Measurements from ENCODE around the gene AGBL1. TPM values are rescaled to one million over a fixed set of nuclear protein-coding genes. Genes with fewer than 3 reads are reported as not detected.

Gene AGBL1
- total RNA-seq, 1 donor from 2014 or later = not detected

- Mint-ChIP-seq H3K4me1 (ENCODE audit: low read depth, unreplicated experiment) (peaks cover 12% of the 10 kb centered on the region), H3K36me3 (ENCODE audit: low read depth, unreplicated experiment) (peaks cover 2% of the 10 kb centered on the region), H3K4me3 (ENCODE audit: unreplicated experiment) (no peak overlapping the region), H3K27me3 (ENCODE audit: low read depth, unreplicated experiment) (peaks cover 5% of the 10 kb centered on the region), H3K9me3 (ENCODE audit: unreplicated experiment) (peaks cover 14% of the 10 kb centered on the region), H3K27ac (ENCODE audit: unreplicated experiment) (no peak overlapping the region)
- Histone ChIP-seq H3K27ac (ENCODE audit: low read depth, low read length) (no peak overlapping the region), H3K36me3 (ENCODE audit: insufficient read depth, low read length) (no peaks in the 10 kb centered on the region), H4K20me1 (ENCODE audit: insufficient read depth, low read length) (no peaks in the 10 kb centered on the region), H3K4me1 (ENCODE audit: insufficient read depth, low read length) (peaks cover 5% of the 10 kb centered on the region), H3K4me3 (ENCODE audit: insufficient read depth, low read depth, low read length) (no peak overlapping the region), H3K9me3 (ENCODE audit: insufficient read depth, low read depth, low read length) (peaks cover 14% of the 10 kb centered on the region), H3K27me3 (ENCODE audit: insufficient read depth, low read length) (no peaks in the 10 kb centered on the region), H3K9ac (ENCODE audit: low read length) (no peak overlapping the region), H3K79me2 (ENCODE audit: insufficient read depth, low read length) (no peaks in the 10 kb centered on the region), H3K4me2 (ENCODE audit: low read length) (no peak overlapping the region), H2AFZ (ENCODE audit: low read depth, low read length) (no peak overlapping the region)
- peak; percentile 3 for DNase-seq (ENCODE audit: low read depth)
- TF ChIP-seq CTCF (IDR thresholded peaks at IDR 0.05; ENCODE audit: insufficient read depth, low read depth, low read length) (no peak), EZH2 (IDR thresholded peaks at IDR 0.05; ENCODE audit: insufficient read depth, low read length) (no peak)
- FAIRE-seq = no peak
Measured at GRCh38 chr15:86333819-86334218, 254.1 kb downstream of the AGBL1 start.

GRCh38 chr15:86336051-86336788, 256.5 kb downstream of the AGBL1 start:
- Histone ChIP-seq H3K27me3 (ENCODE audit: insufficient read depth, low read length) (no peaks in the 10 kb centered on the region), H3K4me2 (ENCODE audit: low read length) (peak overlapping the region; percentile 69), H4K20me1 (ENCODE audit: insufficient read depth, low read length) (no peaks in the 10 kb centered on the region), H3K9me3 (ENCODE audit: insufficient read depth, low read depth, low read length) (no peaks in the 10 kb centered on the region), H3K4me3 (ENCODE audit: insufficient read depth, low read depth, low read length) (peak overlapping the region; percentile 33), H3K9ac (ENCODE audit: low read length) (no peak overlapping the region), H2AFZ (ENCODE audit: low read depth, low read length) (no peak overlapping the region), H3K36me3 (ENCODE audit: insufficient read depth, low read length) (no peaks in the 10 kb centered on the region), H3K4me1 (ENCODE audit: insufficient read depth, low read length) (peaks cover 5% of the 10 kb centered on the region), H3K79me2 (ENCODE audit: insufficient read depth, low read length) (no peaks in the 10 kb centered on the region), H3K27ac (ENCODE audit: low read depth, low read length) (peak overlapping the region; percentile 54)
- H3K27ac Mint-ChIP-seq (ENCODE audit: unreplicated experiment) = no peak overlapping the region
- FAIRE-seq (no peak), DNase-seq (ENCODE audit: low read depth) (peak; percentile 95)
- TF ChIP-seq CTCF (IDR thresholded peaks at IDR 0.05; ENCODE audit: insufficient read depth, low read depth, low read length) = no peak
- TF ChIP-seq EZH2 (IDR thresholded peaks at IDR 0.05; ENCODE audit: insufficient read depth, low read length) = no peak
- H3K9me3 Mint-ChIP-seq (ENCODE audit: unreplicated experiment) = peaks cover 5% of the 10 kb centered on the region
- peaks cover 12% of the 10 kb centered on the region for H3K4me1 Mint-ChIP-seq (ENCODE audit: low read depth, unreplicated experiment)
- no peak overlapping the region for H3K4me3 Mint-ChIP-seq (ENCODE audit: unreplicated experiment)
- peaks cover 5% of the 10 kb centered on the region for H3K27me3 Mint-ChIP-seq (ENCODE audit: low read depth, unreplicated experiment)
- no peaks in the 10 kb centered on the region for H3K36me3 Mint-ChIP-seq (ENCODE audit: low read depth, unreplicated experiment)

GRCh38 chr15:86337071-86337470, 257.4 kb downstream of the AGBL1 start:
- Mint-ChIP-seq H3K4me1 (ENCODE audit: low read depth, unreplicated experiment) (peaks cover 12% of the 10 kb centered on the region), H3K36me3 (ENCODE audit: low read depth, unreplicated experiment) (no peaks in the 10 kb centered on the region), H3K4me3 (ENCODE audit: unreplicated experiment) (no peak overlapping the region), H3K27ac (ENCODE audit: unreplicated experiment) (no peak overlapping the region), H3K27me3 (ENCODE audit: low read depth, unreplicated experiment) (peaks cover 5% of the 10 kb centered on the region), H3K9me3 (ENCODE audit: unreplicated experiment) (peaks cover 6% of the 10 kb centered on the region)
- no peak overlapping the region for H3K4me3 ChIP-seq (ENCODE audit: insufficient read depth, low read depth, low read length)
- FAIRE-seq (no peak), DNase-seq (ENCODE audit: low read depth) (no peak)
- peaks cover 5% of the 10 kb centered on the region for H3K4me1 ChIP-seq (ENCODE audit: insufficient read depth, low read length)
- no peaks in the 10 kb centered on the region for H3K9me3 ChIP-seq (ENCODE audit: insufficient read depth, low read depth, low read length)
- no peaks in the 10 kb centered on the region for H3K36me3 ChIP-seq (ENCODE audit: insufficient read depth, low read length)
- H2AFZ ChIP-seq (ENCODE audit: low read depth, low read length) = no peak overlapping the region
- H3K9ac ChIP-seq (ENCODE audit: low read length) = no peak overlapping the region
- no peak for TF ChIP-seq EZH2 (IDR thresholded peaks at IDR 0.05; ENCODE audit: insufficient read depth, low read length)
- no peak for TF ChIP-seq CTCF (IDR thresholded peaks at IDR 0.05; ENCODE audit: insufficient read depth, low read depth, low read length)
- no peaks in the 10 kb centered on the region for H4K20me1 ChIP-seq (ENCODE audit: insufficient read depth, low read length)
- H3K4me2 ChIP-seq (ENCODE audit: low read length) = no peak overlapping the region
- no peaks in the 10 kb centered on the region for H3K27me3 ChIP-seq (ENCODE audit: insufficient read depth, low read length)
- H3K27ac ChIP-seq (ENCODE audit: low read depth, low read length) = no peak overlapping the region
- no peaks in the 10 kb centered on the region for H3K79me2 ChIP-seq (ENCODE audit: insufficient read depth, low read length)
